ENCODE data around the gene BSDC1. TPM values are rescaled to one million over a fixed set of nuclear protein-coding genes. Genes with fewer than 3 reads are reported as not detected.

The BSDC1 gene
- total RNA-seq, 4 donors from 2014 or later: 49.4 to 92.1 (median 71.9) TPM

- TF ChIP-seq CTCF (IDR thresholded peaks at IDR 0.05; ENCODE audit: low read depth): no peak
Measured at GRCh38 chr1:32373996-32374592, 20.1 kb downstream of the BSDC1 start.

- no peak for TF ChIP-seq CTCF (IDR thresholded peaks at IDR 0.05; ENCODE audit: low read depth)
Measured at GRCh38 chr1:32372149-32372756, 22.0 kb downstream of the BSDC1 start.

- no peak for TF ChIP-seq CTCF (IDR thresholded peaks at IDR 0.05; ENCODE audit: low read depth)
Measured at GRCh38 chr1:32367912-32368635, 26.2 kb downstream of the BSDC1 start.

- TF ChIP-seq CTCF (IDR thresholded peaks at IDR 0.05; ENCODE audit: low read depth): no peak
Measured at GRCh38 chr1:32365445-32365844, 28.8 kb downstream of the BSDC1 start.

- TF ChIP-seq CTCF (IDR thresholded peaks at IDR 0.05; ENCODE audit: low read depth): no peak
Measured at GRCh38 chr1:32364836-32365235, 29.4 kb downstream of the BSDC1 start.

GRCh38 chr1:32363713-32364112 is 30.5 kb downstream of the BSDC1 start:
- no peak for TF ChIP-seq CTCF (IDR thresholded peaks at IDR 0.05; ENCODE audit: low read depth)
